BLaER1 treated with 17β-estradiol and CSF1 and Interleukin-3, amounts not matched to agents 10 nM and 100 nM (cell line): ENCODE measurements around the gene DMAC2L.
"Not testable (repeated sequence)": the region's sequence is repeated elsewhere in the genome, so short reads cannot be mapped to it uniquely, and the experiment has no call there.

Experiments
- H3K27ac ChIP-seq, 11 experiments: shearing (Covaris generic); formaldehyde crosslinking; 2 replicates each; pipeline ENCODE4 v1.8.1; 2022
- H3K27me3 ChIP-seq, 11 experiments: shearing (Covaris generic); formaldehyde crosslinking; 2 replicates each; pipeline ENCODE4 v1.8.1; 2022
- H3K36me3 ChIP-seq, 11 experiments: shearing (Covaris generic); formaldehyde crosslinking; 2 replicates each; pipeline ENCODE4 v1.8.1; 2022
- H3K4me1 ChIP-seq, 10 experiments: shearing (Covaris generic); formaldehyde crosslinking; 2 replicates each; pipeline ENCODE4 v1.8.1; 2022
- H3K4me2 ChIP-seq, 11 experiments: shearing (Covaris generic); formaldehyde crosslinking; 2 replicates each; pipeline ENCODE4 v1.8.1; 2022
- H3K4me3 ChIP-seq, 10 experiments: shearing (Covaris generic); formaldehyde crosslinking; 2 replicates each; pipeline ENCODE4 v1.8.1; 2022
- H3K9ac ChIP-seq, 11 experiments: shearing (Covaris generic); formaldehyde crosslinking; 2 replicates each; pipeline ENCODE4 v1.8.1; 2022
- H3K9me3 ChIP-seq, 11 experiments: shearing (Covaris generic); formaldehyde crosslinking; replicated peaks in 1 of 11; 2 replicates each; pipeline ENCODE4 v1.8.1; 2022
- H4K20me1 ChIP-seq, 11 experiments: shearing (Covaris generic); formaldehyde crosslinking; 2 replicates each; pipeline ENCODE4 v1.8.1; 2022
- Cebpa-rat ChIP-seq, 11 experiments: shearing (Covaris generic); IDR thresholded peaks; 2 replicates each; pipeline ENCODE4 v1.8.1; 2022

DMAC2L gene

GRCh38 chr14:50362764-50363713 lies 50.9 kb downstream of the DMAC2L start:
- Histone ChIP-seq H3K27ac (peak overlapping the region; percentile 14 to 89 (median 80); a peak in 21 of 22 replicates), H3K9me3 (peaks cover 0 to 12% (median 4%) of the 10 kb centered on the region in 11 experiments; a peak in 5 of 22 replicates), H4K20me1 (no peaks in the 10 kb centered on the region), H3K4me1 (peaks cover 34 to 47% (median 43%) of the 10 kb centered on the region in 10 experiments), H3K36me3 (0 out of 22 replicates have a peak, but pooled peaks cover 0 to under 1% (median 0%) of the 10 kb centered on the region in 11 experiments), H3K4me3 (peak overlapping the region; percentile 41 to 65 (median 50)), H3K4me2 (peak overlapping the region; percentile 82 to 96 (median 87)), H3K27me3 (no peaks in the 10 kb centered on the region), H3K9ac (peak overlapping the region; percentile 21 to 74 (median 67); a peak in 21 of 22 replicates)
- no peak for TF ChIP-seq Cebpa-rat (IDR thresholded peaks at IDR 0.05)

- peaks cover 0 to 12% (median 4%) of the 10 kb centered on the region in 11 experiments; a peak in 5 of 22 replicates for H3K9me3 ChIP-seq
- H3K36me3 ChIP-seq = no peaks in the 10 kb centered on the region
- TF ChIP-seq Cebpa-rat (IDR thresholded peaks at IDR 0.05) = no peak
- peak overlapping the region; percentile 14 to 89 (median 80); a peak in 21 of 22 replicates for H3K27ac ChIP-seq
- peaks cover 34 to 47% (median 43%) of the 10 kb centered on the region in 10 experiments for H3K4me1 ChIP-seq
- peak overlapping the region; percentile 82 to 96 (median 87) for H3K4me2 ChIP-seq
- no peaks in the 10 kb centered on the region for H3K27me3 ChIP-seq
- H3K4me3 ChIP-seq = peak overlapping the region; percentile 41 to 65 (median 50)
- H3K9ac ChIP-seq = peak overlapping the region in 10 of 11 experiments; percentile 21 to 74 (median 68); a peak in 20 of 22 replicates
- H4K20me1 ChIP-seq = no peaks in the 10 kb centered on the region
These were observed 51.6 kb downstream of the DMAC2L start for GRCh38 chr14:50363714-50364111.

- Histone ChIP-seq H3K27ac (peak overlapping the region in 5 of 11 experiments; percentile 53 to 85 (median 82); a peak in 5 of 22 replicates), H4K20me1 (no peaks in the 10 kb centered on the region), H3K9me3 (peaks cover 0 to 12% (median 4%) of the 10 kb centered on the region in 11 experiments; a peak in 5 of 22 replicates), H3K4me2 (peak overlapping the region; percentile 28 to 96 (median 86); a peak in 21 of 22 replicates), H3K4me3 (no peak overlapping the region), H3K36me3 (no peaks in the 10 kb centered on the region), H3K9ac (no peak overlapping the region), H3K27me3 (no peaks in the 10 kb centered on the region), H3K4me1 (peaks cover 34 to 47% (median 43%) of the 10 kb centered on the region in 10 experiments)
- TF ChIP-seq Cebpa-rat (IDR thresholded peaks at IDR 0.05) = no peak
These were observed 52.7 kb downstream of the DMAC2L start for GRCh38 chr14:50364792-50365191.

- not testable (repeated sequence) for H3K27me3 ChIP-seq, H3K36me3 ChIP-seq, H3K4me3 ChIP-seq, H3K27ac ChIP-seq, H3K9ac ChIP-seq, H4K20me1 ChIP-seq
- peaks cover 34 to 47% (median 43%) of the 10 kb centered on the region in 10 experiments for H3K4me1 ChIP-seq
- H3K4me2 ChIP-seq = peak overlapping the region in 4 of 11 experiments; percentile 64 to 87 (median 77); a peak in 4 of 22 replicates
- peaks cover 0 to 12% (median 4%) of the 10 kb centered on the region in 11 experiments; a peak in 5 of 22 replicates for H3K9me3 ChIP-seq
These were observed 53.4 kb downstream of the DMAC2L start for GRCh38 chr14:50365572-50365971.

GRCh38 chr14:50366115-50366514 lies 54.0 kb downstream of the DMAC2L start:
- TF ChIP-seq Cebpa-rat (IDR thresholded peaks at IDR 0.05) = no peak
- H3K4me2 ChIP-seq = peak overlapping the region in 10 of 11 experiments; percentile 47 to 85 (median 64); a peak in 21 of 22 replicates
- no peak overlapping the region for H3K9ac ChIP-seq
- H3K27ac ChIP-seq = peak overlapping the region in 5 of 11 experiments; percentile 3 to 38 (median 27); a peak in 4 of 22 replicates
- H4K20me1 ChIP-seq = no peaks in the 10 kb centered on the region
- no peaks in the 10 kb centered on the region for H3K36me3 ChIP-seq
- H3K9me3 ChIP-seq = peaks cover 0 to 12% (median 4%) of the 10 kb centered on the region in 11 experiments; a peak in 5 of 22 replicates
- peaks cover 34 to 47% (median 43%) of the 10 kb centered on the region in 10 experiments for H3K4me1 ChIP-seq
- no peaks in the 10 kb centered on the region for H3K27me3 ChIP-seq
- no peak overlapping the region for H3K4me3 ChIP-seq

- H3K27me3 ChIP-seq = no peaks in the 10 kb centered on the region
- H3K4me3 ChIP-seq = no peak overlapping the region
- no peak overlapping the region for H3K9ac ChIP-seq
- H3K9me3 ChIP-seq = peaks cover 0 to 8% (median 4%) of the 10 kb centered on the region in 11 experiments; a peak in 5 of 22 replicates
- no peak for TF ChIP-seq Cebpa-rat (IDR thresholded peaks at IDR 0.05)
- H3K4me2 ChIP-seq = peak overlapping the region; percentile 47 to 85 (median 63)
- peaks cover 34 to 47% (median 43%) of the 10 kb centered on the region in 10 experiments for H3K4me1 ChIP-seq
- no peaks in the 10 kb centered on the region for H3K36me3 ChIP-seq
- H4K20me1 ChIP-seq = no peaks in the 10 kb centered on the region
- H3K27ac ChIP-seq = peak overlapping the region in 5 of 11 experiments; percentile 12 to 38 (median 27); a peak in 6 of 22 replicates
These were observed 54.5 kb downstream of the DMAC2L start for GRCh38 chr14:50366589-50366988.

GRCh38 chr14:50371546-50371945 lies 59.4 kb downstream of the DMAC2L start:
- no peak overlapping the region for H3K4me2 ChIP-seq
- no peak overlapping the region for H3K9ac ChIP-seq
- H4K20me1 ChIP-seq = no peaks in the 10 kb centered on the region
- peaks cover 7 to 17% (median 9%) of the 10 kb centered on the region in 10 experiments for H3K4me1 ChIP-seq
- TF ChIP-seq Cebpa-rat (IDR thresholded peaks at IDR 0.05) = no peak
- no peak overlapping the region for H3K27ac ChIP-seq
- H3K27me3 ChIP-seq = no peaks in the 10 kb centered on the region
- 0 out of 22 replicates have a peak, but pooled peaks cover 0 to 4% (median 0%) of the 10 kb centered on the region in 11 experiments for H3K9me3 ChIP-seq
- no peak overlapping the region for H3K4me3 ChIP-seq
- no peaks in the 10 kb centered on the region for H3K36me3 ChIP-seq

GRCh38 chr14:50373959-50374358 lies 61.8 kb downstream of the DMAC2L start:
- Histone ChIP-seq H3K9me3 (0 out of 22 replicates have a peak, but pooled peaks cover 0 to 4% (median 0%) of the 10 kb centered on the region in 11 experiments), H3K27me3 (no peaks in the 10 kb centered on the region), H3K36me3 (no peaks in the 10 kb centered on the region), H3K4me3 (no peak overlapping the region), H3K4me1 (peaks cover 0 to 18% (median 1%) of the 10 kb centered on the region in 10 experiments; a peak in 6 of 20 replicates), H3K4me2 (no peak overlapping the region), H4K20me1 (no peaks in the 10 kb centered on the region), H3K9ac (no peak overlapping the region), H3K27ac (no peak overlapping the region)
- TF ChIP-seq Cebpa-rat (IDR thresholded peaks at IDR 0.05) = no peak

GRCh38 chr14:50375760-50376159 lies 63.6 kb downstream of the DMAC2L start:
- Histone ChIP-seq H3K27ac (no peak overlapping the region), H3K4me3 (no peak overlapping the region), H4K20me1 (no peaks in the 10 kb centered on the region), H3K9me3 (no peaks in the 10 kb centered on the region), H3K36me3 (no peaks in the 10 kb centered on the region), H3K27me3 (no peaks in the 10 kb centered on the region), H3K4me2 (no peak overlapping the region), H3K9ac (no peak overlapping the region), H3K4me1 (peaks cover 0 to 18% (median 1%) of the 10 kb centered on the region in 10 experiments; a peak in 6 of 20 replicates)
- TF ChIP-seq Cebpa-rat (IDR thresholded peaks at IDR 0.05) = no peak
